H9 (cell line): ENCODE measurements around the gene JSRP1. TPM values are rescaled to one million over a fixed set of nuclear protein-coding genes. Genes with fewer than 3 reads are reported as not detected.

Experiments
- DNase-seq: peaks from one replicate; pipeline ENCODE4 v3.0.0-alpha.2; 2017
- H2AFZ ChIP-seq: one replicate; pipeline ENCODE4 v1.6.1; 2013; ENCODE audit warnings: mild to moderate bottlenecking, low read length, control low read depth, moderate library complexity
- H2AK5ac ChIP-seq: 2 replicates; pipeline ENCODE4 v1.6.1; 2013; ENCODE audit warnings: low read length, control low read depth, mixed read lengths; ENCODE audit not compliant: insufficient read length
- H2BK120ac ChIP-seq: one replicate; pipeline ENCODE4 v1.6.1; 2013; ENCODE audit warnings: low read depth, mild to moderate bottlenecking, low read length, control low read depth, inconsistent platforms; ENCODE audit not compliant: poor library complexity, severe bottlenecking
- H2BK12ac ChIP-seq: 2 replicates; pipeline ENCODE4 v1.6.1; 2013; ENCODE audit warnings: low read length, control low read depth, mixed read lengths, low read depth; ENCODE audit not compliant: insufficient read length
- H2BK15ac ChIP-seq: 2 replicates; pipeline ENCODE4 v1.6.1; 2013; ENCODE audit warnings: low read depth, low read length, control low read depth
- H2BK20ac ChIP-seq: one replicate; pipeline ENCODE4 v1.6.1; 2013; ENCODE audit warnings: low read depth, mild to moderate bottlenecking, low read length, control low read depth, inconsistent platforms; ENCODE audit not compliant: poor library complexity, severe bottlenecking
- H2BK5ac ChIP-seq: 2 replicates; pipeline ENCODE4 v1.6.1; 2013; ENCODE audit warnings: low read length, control low read depth, mixed read lengths; ENCODE audit not compliant: insufficient read length
- H3K14ac ChIP-seq: 2 replicates; pipeline ENCODE4 v1.6.1; 2013; ENCODE audit warnings: low read length, control low read depth; ENCODE audit not compliant: insufficient read depth
- H3K18ac ChIP-seq: 2 replicates; pipeline ENCODE4 v1.6.1; 2013; ENCODE audit warnings: low read depth, mild to moderate bottlenecking, mixed read lengths, low read length, control low read depth; ENCODE audit not compliant: insufficient read length
- H3K23ac ChIP-seq: 2 replicates; pipeline ENCODE4 v1.6.1; 2013; ENCODE audit warnings: low read length, control low read depth, mixed read lengths, low read depth; ENCODE audit not compliant: insufficient read length
- H3K23me2 ChIP-seq: 2 replicates; pipeline ENCODE4 v1.6.1; 2013; ENCODE audit warnings: low read depth, mild to moderate bottlenecking, mixed read lengths, low read length, control low read depth; ENCODE audit not compliant: insufficient read length, poor library complexity, severe bottlenecking
- H3K27ac ChIP-seq: 2 replicates; pipeline ENCODE4 v1.5.1; 2013; ENCODE audit warnings: low read length, control low read depth, mixed read lengths, low read depth; ENCODE audit not compliant: insufficient read length
- H3K27me3 ChIP-seq: 2 replicates; pipeline ENCODE4 v1.6.1; 2013; ENCODE audit warnings: low read length, control low read depth, inconsistent platforms; ENCODE audit not compliant: insufficient read depth
- H3K4ac ChIP-seq: 2 replicates; pipeline ENCODE4 v1.6.1; 2013; ENCODE audit warnings: low read depth, mild to moderate bottlenecking, control low read depth, inconsistent platforms, low read length, moderate library complexity
- H3K4me1 ChIP-seq: 2 replicates; pipeline ENCODE4 v1.6.1; 2013; ENCODE audit warnings: low read length, control low read depth, inconsistent platforms; ENCODE audit not compliant: insufficient read depth
- H3K4me2 ChIP-seq: 2 replicates; pipeline ENCODE4 v1.6.1; 2013; ENCODE audit warnings: low read length, control low read depth, mixed read lengths; ENCODE audit not compliant: insufficient read length, insufficient read depth
- H3K56ac ChIP-seq: 2 replicates; pipeline ENCODE4 v1.6.1; 2013; ENCODE audit warnings: low read depth, mild to moderate bottlenecking, mixed read lengths, low read length, control low read depth; ENCODE audit not compliant: insufficient read length
- H3K79me1 ChIP-seq: 2 replicates; pipeline ENCODE4 v1.6.1; 2013; ENCODE audit warnings: low read depth, mild to moderate bottlenecking, moderate library complexity, low read length, control low read depth, inconsistent platforms; ENCODE audit not compliant: insufficient read depth, poor library complexity, severe bottlenecking
- H3K79me2 ChIP-seq: 2 replicates; pipeline ENCODE4 v1.6.1; 2013; ENCODE audit warnings: low read length, control low read depth, inconsistent platforms; ENCODE audit not compliant: insufficient read depth
- H3K9ac ChIP-seq: 2 replicates; pipeline ENCODE4 v1.6.1; 2013; ENCODE audit warnings: low read length, control low read depth, mixed read lengths; ENCODE audit not compliant: insufficient read length; ENCODE audit errors: extremely low read depth
- H3K9me3 ChIP-seq: one replicate; pipeline ENCODE4 v1.6.1; 2013; ENCODE audit warnings: low read depth, low read length, inconsistent platforms; ENCODE audit not compliant: control insufficient read depth
- H3T11ph ChIP-seq: one replicate; pipeline ENCODE4 v1.6.1; 2013; ENCODE audit warnings: mild to moderate bottlenecking, low read length, control low read depth, inconsistent platforms
- H4K20me1 ChIP-seq: one replicate; pipeline ENCODE4 v1.6.1; 2013; ENCODE audit not compliant: control insufficient read depth, insufficient read length, insufficient read depth
- H4K5ac ChIP-seq: 2 replicates; pipeline ENCODE4 v1.6.1; 2013; ENCODE audit warnings: low read depth, mild to moderate bottlenecking, mixed read lengths, low read length, control low read depth; ENCODE audit not compliant: insufficient read length
- H4K8ac ChIP-seq: replicated peaks from 2 replicates; pipeline ENCODE4 v1.6.1; 2013; ENCODE audit warnings: low read length, control low read depth, mixed read lengths, low read depth; ENCODE audit not compliant: insufficient read length
- H4K91ac ChIP-seq: 2 replicates; pipeline ENCODE4 v1.6.1; 2013; ENCODE audit warnings: low read depth, mild to moderate bottlenecking, moderate library complexity, mixed read lengths, low read length, control low read depth; ENCODE audit not compliant: insufficient read length
- H3K27ac Mint-ChIP-seq, 3 experiments: 2 replicates in 2 of 3; 3 replicates in 1 of 3; pipeline ENCODE4 v1.8.0; 2020 to 2021; ENCODE audit warnings: mixed read lengths in 3 of 3, mild to moderate bottlenecking in 1 of 3, moderate library complexity in 1 of 3
- H3K27me3 Mint-ChIP-seq: 2 replicates; pipeline ENCODE4 v1.8.0; 2021; ENCODE audit warnings: low read depth, mild to moderate bottlenecking, moderate library complexity, mixed read lengths
- H3K36me3 Mint-ChIP-seq, 3 experiments: 2 replicates in 2 of 3; 3 replicates in 1 of 3; pipeline ENCODE4 v1.8.0; 2020 to 2021; ENCODE audit warnings: low read depth in 3 of 3, mixed read lengths in 3 of 3; ENCODE audit not compliant: insufficient read depth in 1 of 3
- H3K4me1 Mint-ChIP-seq, 2 experiments: 2 replicates each; pipeline ENCODE4 v1.8.0; 2020; ENCODE audit warnings: mixed read lengths in 2 of 2
- H3K4me3 Mint-ChIP-seq, 2 experiments: 2 replicates in 1 of 2; 3 replicates in 1 of 2; pipeline ENCODE4 v1.8.0; 2020 to 2021; ENCODE audit warnings: mild to moderate bottlenecking in 2 of 2, mixed read lengths in 2 of 2, moderate library complexity in 1 of 2
- H3K9me3 Mint-ChIP-seq, 2 experiments: 2 replicates in 1 of 2; 3 replicates in 1 of 2; pipeline ENCODE4 v1.8.0; 2020; ENCODE audit warnings: mild to moderate bottlenecking in 2 of 2, mixed read lengths in 2 of 2, moderate library complexity in 1 of 2
- WGBS: extraction: QIAGEN DNeasy Blood & Tissue Kit; methylation state at CpG from one replicate; pipeline ENCODE4 v1.1.7; 2013; ENCODE audit warnings: missing lambda C conversion rate, low lambda C conversion rate, mixed read lengths; ENCODE audit not compliant: insufficient read length; ENCODE audit errors: extremely low coverage; 5-methylcytosine and 5-hydroxymethylcytosine counted together
- total RNA-seq: library from RNA; stranded (reverse); gene quantifications from 2 replicates; pipeline ENCODE4 v1.2.1, GENCODE V29; 2021
- TF ChIP-seq, protein P1 (sequence below): fragments of 200-600 bp; sonication (generic); conservative IDR thresholded peaks from 3 replicates; pipeline ENCODE4 v1.8.0; 2021; ENCODE audit warnings: antibody characterized with exemption, mild to moderate bottlenecking

The JSRP1 gene
- total RNA-seq, 1 experiment from 2014 or later = 0.90 TPM

DNA sequence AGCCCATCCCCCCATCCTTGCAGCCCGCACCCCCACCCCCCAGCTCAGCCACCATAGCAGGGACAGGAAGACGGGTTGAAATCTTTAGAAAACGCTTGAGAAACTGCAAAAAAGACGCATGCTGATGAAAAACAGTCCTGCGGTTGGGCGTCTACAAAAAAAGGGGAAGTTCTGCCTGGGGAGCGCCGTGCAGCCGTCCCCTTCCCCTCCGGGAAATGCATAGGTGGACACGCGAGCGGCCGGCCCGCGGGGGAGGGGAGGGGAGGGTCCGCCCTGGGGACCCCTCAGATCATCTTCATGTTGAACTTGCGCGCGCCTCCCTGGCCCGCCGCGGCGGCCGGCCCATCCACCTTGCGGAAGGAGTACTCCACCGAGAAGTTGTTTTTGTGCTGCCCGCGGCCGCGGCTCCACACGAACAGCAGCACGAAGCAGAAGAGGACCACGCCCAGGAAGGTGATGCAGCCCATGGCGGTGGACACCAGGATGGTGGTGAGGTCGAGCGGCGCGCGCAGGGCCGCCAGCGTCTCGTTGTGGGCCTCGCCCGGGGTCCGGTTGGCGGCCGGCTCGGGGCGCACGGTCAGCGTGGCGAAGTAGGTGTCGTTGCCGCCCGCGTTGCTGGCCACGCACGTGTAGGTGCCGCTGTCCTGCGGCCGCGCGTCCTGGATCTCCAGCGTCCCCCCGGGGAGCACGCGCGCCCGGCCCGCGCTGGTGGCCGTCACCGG lies 33.7 kb upstream of the JSRP1 start:
- DNase-seq = no peak
- H3K27me3 Mint-ChIP-seq = peaks cover 95% of the 10 kb centered on the region
- no peak overlapping the region for H2AFZ ChIP-seq

More for the DNA sequence above, 33.7 kb upstream of the JSRP1 start:
- peak overlapping the region; percentile 65 for H3K4me2 ChIP-seq
- H3K4ac ChIP-seq = no peak overlapping the region
- H2BK120ac ChIP-seq = no peak overlapping the region
- no peaks in the 10 kb centered on the region for H4K20me1 ChIP-seq
- H3K4me1 Mint-ChIP-seq = peaks cover 7 to 18% of the 10 kb centered on the region in 2 experiments; a peak in 3 of 4 replicates
- H3K9me3 ChIP-seq = no peaks in the 10 kb centered on the region
- H4K8ac ChIP-seq = no peak overlapping the region
- H3K56ac ChIP-seq = no peak overlapping the region
- H3K79me1 ChIP-seq = no peaks in the 10 kb centered on the region
- H2BK15ac ChIP-seq = no peak overlapping the region
- peaks cover 0 to 7% (median 4%) of the 10 kb centered on the region in 3 experiments; a peak in 3 of 7 replicates for H3K36me3 Mint-ChIP-seq
- H3K27ac Mint-ChIP-seq = no peak overlapping the region
- H3K23ac ChIP-seq = no peak overlapping the region
- H3T11ph ChIP-seq = no peak overlapping the region
- no CpG with 5 or more reads among the region's 74 CpGs for WGBS
- no peak overlapping the region for H3K27ac ChIP-seq
- no peak overlapping the region for H3K18ac ChIP-seq
- no peak overlapping the region for H3K9ac ChIP-seq
- H3K4me3 Mint-ChIP-seq = peak overlapping the region; percentile 52 to 82
- H2BK12ac ChIP-seq = no peak overlapping the region
- TF ChIP-seq, protein P1, sequence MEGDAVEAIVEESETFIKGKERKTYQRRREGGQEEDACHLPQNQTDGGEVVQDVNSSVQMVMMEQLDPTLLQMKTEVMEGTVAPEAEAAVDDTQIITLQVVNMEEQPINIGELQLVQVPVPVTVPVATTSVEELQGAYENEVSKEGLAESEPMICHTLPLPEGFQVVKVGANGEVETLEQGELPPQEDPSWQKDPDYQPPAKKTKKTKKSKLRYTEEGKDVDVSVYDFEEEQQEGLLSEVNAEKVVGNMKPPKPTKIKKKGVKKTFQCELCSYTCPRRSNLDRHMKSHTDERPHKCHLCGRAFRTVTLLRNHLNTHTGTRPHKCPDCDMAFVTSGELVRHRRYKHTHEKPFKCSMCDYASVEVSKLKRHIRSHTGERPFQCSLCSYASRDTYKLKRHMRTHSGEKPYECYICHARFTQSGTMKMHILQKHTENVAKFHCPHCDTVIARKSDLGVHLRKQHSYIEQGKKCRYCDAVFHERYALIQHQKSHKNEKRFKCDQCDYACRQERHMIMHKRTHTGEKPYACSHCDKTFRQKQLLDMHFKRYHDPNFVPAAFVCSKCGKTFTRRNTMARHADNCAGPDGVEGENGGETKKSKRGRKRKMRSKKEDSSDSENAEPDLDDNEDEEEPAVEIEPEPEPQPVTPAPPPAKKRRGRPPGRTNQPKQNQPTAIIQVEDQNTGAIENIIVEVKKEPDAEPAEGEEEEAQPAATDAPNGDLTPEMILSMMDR = no peak
- no peaks in the 10 kb centered on the region for H3K4me1 ChIP-seq
- H2BK5ac ChIP-seq = no peak overlapping the region
- H3K79me2 ChIP-seq = no peaks in the 10 kb centered on the region
- peaks cover 5 to 6% of the 10 kb centered on the region in 2 experiments; a peak in 3 of 5 replicates for H3K9me3 Mint-ChIP-seq
- no peak overlapping the region for H4K91ac ChIP-seq
- peaks cover 35% of the 10 kb centered on the region; the same call in 1 of the 2 replicates for H3K27me3 ChIP-seq
- no peak overlapping the region for H4K5ac ChIP-seq
- H3K14ac ChIP-seq = no peak overlapping the region
- no peak overlapping the region for H2BK20ac ChIP-seq
- no peak overlapping the region for H2AK5ac ChIP-seq
- H3K23me2 ChIP-seq = no peaks in the 10 kb centered on the region
